ENCODE measurements around the gene BABAM2. TPM values are rescaled to one million over a fixed set of nuclear protein-coding genes. Genes with fewer than 3 reads are reported as not detected.

BABAM2 gene
- total and polyA plus RNA-seq, 10 of the 15 experiments (the other 5 are each of a cell fraction or from before 2014, with no cell fraction given): 30.7 to 59.9 (median 44.5) TPM

DNA sequence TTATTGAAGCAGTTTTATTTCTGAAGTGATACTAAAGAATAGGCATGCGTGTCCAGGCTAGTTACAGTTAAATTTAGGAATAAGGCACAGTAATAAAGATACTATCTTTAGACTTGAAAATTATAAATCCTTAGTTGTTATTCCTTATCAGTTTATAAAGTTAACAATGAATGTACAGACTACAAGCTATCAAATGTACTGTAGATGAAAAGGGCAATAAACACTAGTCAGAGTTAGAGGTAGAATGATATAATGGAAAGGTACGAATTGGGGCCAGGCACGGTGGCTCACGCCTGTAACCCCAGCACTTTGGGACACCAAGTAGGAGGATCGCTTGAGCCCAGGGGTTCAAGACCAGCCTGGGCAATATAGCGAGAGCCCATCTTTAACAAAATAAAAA is 4.2 kb upstream of the BABAM2 start:
- intact Hi-C loops (cut with micrococcal nuclease; ENCODE audit: unreplicated experiment): no loop called here
- H3K9me3 ChIP-seq (replicated peaks; ENCODE audit: control insufficient read depth, insufficient read depth, low read length): no peaks in the 10 kb centered on the region
- no peaks in the 10 kb centered on the region for H3K36me3 ChIP-seq (ENCODE audit: control insufficient read depth in 2 of 2, insufficient read depth in 2 of 2, low read length in 1 of 2)
- no TSS peak for BruUV-seq (replicated peaks)
- ChIA-PET POLR2A (no interaction called here), SMC1A (ENCODE audit: uncharacterized antibody, unreplicated experiment) (interaction anchor here (0.6 to 1.5 kb wide), 2 partner anchors 37 to 423 kb away, joined by 3 read pairs; no protein-coding TSS in a partner anchor), CTCF (no interaction called here), RAD21 (ENCODE audit: unreplicated experiment) (no interaction called here)
- H3K4me3 ChIP-seq: no peak overlapping the region
- 97% methylated on average over 6 of the region's 6 CpGs for WGBS (ENCODE audit: insufficient coverage, insufficient replicate concordance, low lambda C conversion rate, missing lambda C conversion rate)
- DNase-seq (ENCODE audit: low read depth, low spot score): no peak
- no peak overlapping the region for H3K27ac ChIP-seq (ENCODE audit: control insufficient read depth, insufficient read depth)
- no peak for FAIRE-seq
- no peaks in the 10 kb centered on the region for H4K20me1 ChIP-seq (ENCODE audit: control insufficient read depth, insufficient read depth)
- H3K27me3 ChIP-seq (replicated peaks in 1 of 2; ENCODE audit: control insufficient read depth in 2 of 2, insufficient read depth in 2 of 2, low read length in 1 of 2): no peaks in the 10 kb centered on the region
- no peak overlapping the region for H2AFZ ChIP-seq (ENCODE audit: control insufficient read depth, low read depth, low read length)
- no peaks in the 10 kb centered on the region for H3K4me1 ChIP-seq (ENCODE audit: control insufficient read depth, insufficient read depth, low read length)
- H3K9ac ChIP-seq (ENCODE audit: control insufficient read depth, insufficient read depth, low read length): no peak overlapping the region
- no peak for ATAC-seq
- H3K4me2 ChIP-seq (ENCODE audit: control insufficient read depth, insufficient read depth): no peak overlapping the region
- peaks cover 5% of the 10 kb centered on the region for H3K79me2 ChIP-seq (ENCODE audit: control insufficient read depth, insufficient read depth, low read length)
- in situ Hi-C loops (cut with MboI): no loop called here
- no peak for TF ChIP-seq HCFC1 (IDR thresholded peaks at IDR 0.05; ENCODE audit: low read length)
- no peak for TF ChIP-seq BACH1 (IDR thresholded peaks at IDR 0.05; ENCODE audit: borderline replicate concordance)
- TF ChIP-seq NR2F1 (conservative IDR thresholded peaks at IDR 0.05): no peak
- TF ChIP-seq, protein P1, sequence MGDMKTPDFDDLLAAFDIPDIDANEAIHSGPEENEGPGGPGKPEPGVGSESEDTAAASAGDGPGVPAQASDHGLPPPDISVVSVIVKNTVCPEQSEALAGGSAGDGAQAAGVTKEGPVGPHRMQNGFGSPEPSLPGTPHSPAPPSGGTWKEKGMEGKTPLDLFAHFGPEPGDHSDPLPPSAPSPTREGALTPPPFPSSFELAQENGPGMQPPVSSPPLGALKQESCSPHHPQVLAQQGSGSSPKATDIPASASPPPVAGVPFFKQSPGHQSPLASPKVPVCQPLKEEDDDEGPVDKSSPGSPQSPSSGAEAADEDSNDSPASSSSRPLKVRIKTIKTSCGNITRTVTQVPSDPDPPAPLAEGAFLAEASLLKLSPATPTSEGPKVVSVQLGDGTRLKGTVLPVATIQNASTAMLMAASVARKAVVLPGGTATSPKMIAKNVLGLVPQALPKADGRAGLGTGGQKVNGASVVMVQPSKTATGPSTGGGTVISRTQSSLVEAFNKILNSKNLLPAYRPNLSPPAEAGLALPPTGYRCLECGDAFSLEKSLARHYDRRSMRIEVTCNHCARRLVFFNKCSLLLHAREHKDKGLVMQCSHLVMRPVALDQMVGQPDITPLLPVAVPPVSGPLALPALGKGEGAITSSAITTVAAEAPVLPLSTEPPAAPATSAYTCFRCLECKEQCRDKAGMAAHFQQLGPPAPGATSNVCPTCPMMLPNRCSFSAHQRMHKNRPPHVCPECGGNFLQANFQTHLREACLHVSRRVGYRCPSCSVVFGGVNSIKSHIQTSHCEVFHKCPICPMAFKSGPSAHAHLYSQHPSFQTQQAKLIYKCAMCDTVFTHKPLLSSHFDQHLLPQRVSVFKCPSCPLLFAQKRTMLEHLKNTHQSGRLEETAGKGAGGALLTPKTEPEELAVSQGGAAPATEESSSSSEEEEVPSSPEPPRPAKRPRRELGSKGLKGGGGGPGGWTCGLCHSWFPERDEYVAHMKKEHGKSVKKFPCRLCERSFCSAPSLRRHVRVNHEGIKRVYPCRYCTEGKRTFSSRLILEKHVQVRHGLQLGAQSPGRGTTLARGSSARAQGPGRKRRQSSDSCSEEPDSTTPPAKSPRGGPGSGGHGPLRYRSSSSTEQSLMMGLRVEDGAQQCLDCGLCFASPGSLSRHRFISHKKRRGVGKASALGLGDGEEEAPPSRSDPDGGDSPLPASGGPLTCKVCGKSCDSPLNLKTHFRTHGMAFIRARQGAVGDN (IDR thresholded peaks at IDR 0.05): no peak
- TF ChIP-seq, protein P2, sequence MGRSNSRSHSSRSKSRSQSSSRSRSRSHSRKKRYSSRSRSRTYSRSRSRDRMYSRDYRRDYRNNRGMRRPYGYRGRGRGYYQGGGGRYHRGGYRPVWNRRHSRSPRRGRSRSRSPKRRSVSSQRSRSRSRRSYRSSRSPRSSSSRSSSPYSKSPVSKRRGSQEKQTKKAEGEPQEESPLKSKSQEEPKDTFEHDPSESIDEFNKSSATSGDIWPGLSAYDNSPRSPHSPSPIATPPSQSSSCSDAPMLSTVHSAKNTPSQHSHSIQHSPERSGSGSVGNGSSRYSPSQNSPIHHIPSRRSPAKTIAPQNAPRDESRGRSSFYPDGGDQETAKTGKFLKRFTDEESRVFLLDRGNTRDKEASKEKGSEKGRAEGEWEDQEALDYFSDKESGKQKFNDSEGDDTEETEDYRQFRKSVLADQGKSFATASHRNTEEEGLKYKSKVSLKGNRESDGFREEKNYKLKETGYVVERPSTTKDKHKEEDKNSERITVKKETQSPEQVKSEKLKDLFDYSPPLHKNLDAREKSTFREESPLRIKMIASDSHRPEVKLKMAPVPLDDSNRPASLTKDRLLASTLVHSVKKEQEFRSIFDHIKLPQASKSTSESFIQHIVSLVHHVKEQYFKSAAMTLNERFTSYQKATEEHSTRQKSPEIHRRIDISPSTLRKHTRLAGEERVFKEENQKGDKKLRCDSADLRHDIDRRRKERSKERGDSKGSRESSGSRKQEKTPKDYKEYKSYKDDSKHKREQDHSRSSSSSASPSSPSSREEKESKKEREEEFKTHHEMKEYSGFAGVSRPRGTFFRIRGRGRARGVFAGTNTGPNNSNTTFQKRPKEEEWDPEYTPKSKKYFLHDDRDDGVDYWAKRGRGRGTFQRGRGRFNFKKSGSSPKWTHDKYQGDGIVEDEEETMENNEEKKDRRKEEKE (IDR thresholded peaks at IDR 0.05): no peak
- no peak for TF ChIP-seq CHD2 (IDR thresholded peaks at IDR 0.05; ENCODE audit: borderline replicate concordance, low read depth, low read length)
- TF ChIP-seq ATF7 (IDR thresholded peaks at IDR 0.05; ENCODE audit: low read depth): no peak
- no peak for TF ChIP-seq FOXK2 (IDR thresholded peaks at IDR 0.05)
- no peak for TF ChIP-seq SREBF1 (IDR thresholded peaks at IDR 0.05; ENCODE audit: low read length)
- TF ChIP-seq, protein P3, sequence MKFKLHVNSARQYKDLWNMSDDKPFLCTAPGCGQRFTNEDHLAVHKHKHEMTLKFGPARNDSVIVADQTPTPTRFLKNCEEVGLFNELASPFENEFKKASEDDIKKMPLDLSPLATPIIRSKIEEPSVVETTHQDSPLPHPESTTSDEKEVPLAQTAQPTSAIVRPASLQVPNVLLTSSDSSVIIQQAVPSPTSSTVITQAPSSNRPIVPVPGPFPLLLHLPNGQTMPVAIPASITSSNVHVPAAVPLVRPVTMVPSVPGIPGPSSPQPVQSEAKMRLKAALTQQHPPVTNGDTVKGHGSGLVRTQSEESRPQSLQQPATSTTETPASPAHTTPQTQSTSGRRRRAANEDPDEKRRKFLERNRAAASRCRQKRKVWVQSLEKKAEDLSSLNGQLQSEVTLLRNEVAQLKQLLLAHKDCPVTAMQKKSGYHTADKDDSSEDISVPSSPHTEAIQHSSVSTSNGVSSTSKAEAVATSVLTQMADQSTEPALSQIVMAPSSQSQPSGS (IDR thresholded peaks at IDR 0.05; ENCODE audit: low read length): no peak
- no peak for TF ChIP-seq SP1 (IDR thresholded peaks at IDR 0.05; ENCODE audit: low read depth, low read length)
- TF ChIP-seq FOXM1 (IDR thresholded peaks at IDR 0.05; ENCODE audit: low read depth, low read length): no peak
- TF ChIP-seq MTA3 (IDR thresholded peaks at IDR 0.05; ENCODE audit: borderline replicate concordance, low read length): no peak
